A549 (cell line): Measurements from ENCODE around the gene CEBPA. TPM values are rescaled to one million over a fixed set of nuclear protein-coding genes. Genes with fewer than 3 reads are reported as not detected.

Source experiments
- ATAC-seq, 2 experiments: fragments of 200-7000 bp in 1 of 2; fragments of >200 bp in 1 of 2; cut with Nextera tagmentation in 1 of 2; cut with Tn5 transposase in 1 of 2; 3 replicates each; pipeline versions ENCODE4 v1.8.0 to v1.9.1; 2018 to 2020; ENCODE audit warnings: mild to moderate bottlenecking in 1 of 2, moderate library complexity in 1 of 2
- CTCF ChIA-PET: fragments of 300-600 bp; sonication (Branson Sonifier 250); formaldehyde crosslinking; extraction: SDS; loops from one replicate; lab custom pipeline; 2021; ENCODE audit warnings: antibody characterized with exemption, inconsistent platforms; lab: Yijun Ruan, JAX
- POLR2A ChIA-PET: fragments of 350-600 bp; formaldehyde crosslinking; extraction: SDS; loops from one replicate; lab custom pipeline; 2021; ENCODE audit warnings: antibody characterized with exemption, inconsistent platforms; lab: Yijun Ruan, JAX
- DNase-seq, 2 experiments: peaks; one replicate each; pipeline versions ENCODE4 v3.0.0 to v3.0.0-alpha.2; 2011 to 2016; ENCODE audit warnings: low read depth in 1 of 2, low spot score in 1 of 2
- FAIRE-seq: peaks from 2 replicates; lab custom pipeline; 2011; peaks lifted over from hg19 to GRCh38; lab: Jason Lieb, UNC
- H3K27ac ChIP-seq, 2 experiments: fragments of >200 bp; sonication (Bioruptor Twin); formaldehyde crosslinking; 3 replicates each; pipeline ENCODE4 v1.5.1; 2016 to 2017
- H3K4me1 ChIP-seq: fragments of >200 bp; sonication (Bioruptor Twin); formaldehyde crosslinking; 3 replicates; pipeline ENCODE4 v1.6.1; 2016
- H3K4me2 ChIP-seq: fragments of >200 bp; sonication (Bioruptor Twin); formaldehyde crosslinking; 3 replicates; pipeline ENCODE4 v1.6.1; 2016
- H3K4me3 ChIP-seq: fragments of >200 bp; sonication (Bioruptor Twin); formaldehyde crosslinking; 3 replicates; pipeline ENCODE4 v1.5.1; 2016
- H3K9me3 ChIP-seq: fragments of >200 bp; sonication (Bioruptor Twin); formaldehyde crosslinking; 3 replicates; pipeline ENCODE4 v1.6.1; 2016
- ATOH8 ChIP-seq: fragments of 250-450 bp; sonication (Bioruptor Pico); IDR thresholded peaks from 2 replicates; pipeline ENCODE4 v1.5.0; 2020; ENCODE audit warnings: low read depth, mild to moderate bottlenecking, moderate library complexity
- CBX8 ChIP-seq: fragments of 200-600 bp; sonication (generic); IDR thresholded peaks from 2 replicates; pipeline ENCODE4 v1.6.1; 2016
- CEBPB ChIP-seq, 2 experiments: fragments of >200 bp in 1 of 2; sonication (Bioruptor Twin) in 1 of 2; formaldehyde crosslinking in 1 of 2; IDR thresholded peaks; 2 replicates each; pipeline ENCODE4 v1.6.1; 2012 to 2016
- CTCF ChIP-seq: fragments of >200 bp; sonication (Bioruptor Twin); formaldehyde crosslinking; IDR thresholded peaks from 3 replicates; pipeline ENCODE4 v1.5.1; 2016
- E2F6 ChIP-seq: IDR thresholded peaks from 2 replicates; pipeline ENCODE4 v1.6.1; 2012; ENCODE audit warnings: low read depth, borderline replicate concordance
- ELK1 ChIP-seq: fragments of 150-350 bp; IDR thresholded peaks from 2 replicates; pipeline ENCODE4 v1.6.1; 2014; ENCODE audit warnings: low read depth, mild to moderate bottlenecking, low read length
- FOXS1 ChIP-seq: fragments of 250-450 bp; sonication (Bioruptor Pico); IDR thresholded peaks from 2 replicates; pipeline ENCODE4 v1.5.0; 2020; ENCODE audit warnings: mild to moderate bottlenecking, moderate library complexity
- HEYL ChIP-seq: fragments of 250-450 bp; sonication (Bioruptor Pico); IDR thresholded peaks from 2 replicates; pipeline ENCODE4 v1.8.0; 2021; ENCODE audit warnings: mild to moderate bottlenecking, moderate library complexity
- JUN ChIP-seq, 2 experiments: fragments of >200 bp; sonication (Bioruptor Twin); formaldehyde crosslinking; IDR thresholded peaks; 2 replicates in 1 of 2; 3 replicates in 1 of 2; pipeline ENCODE4 v1.6.1; 2016 to 2017
- JUNB ChIP-seq: fragments of >200 bp; sonication (Bioruptor Twin); formaldehyde crosslinking; IDR thresholded peaks from 2 replicates; pipeline ENCODE4 v1.6.1; 2016
- RARB ChIP-seq: fragments of 250-450 bp; sonication (Bioruptor Pico); IDR thresholded peaks from 2 replicates; pipeline ENCODE4 v1.8.0; 2021; ENCODE audit warnings: mild to moderate bottlenecking, moderate library complexity
- RNF2 ChIP-seq: fragments of 200-600 bp; sonication (generic); IDR thresholded peaks from 2 replicates; pipeline ENCODE4 v1.6.1; 2016; ENCODE audit warnings: low read depth, mild to moderate bottlenecking, antibody characterized with exemption, moderate library complexity, borderline replicate concordance
- SMC3 ChIP-seq: fragments of >200 bp; sonication (Bioruptor Twin); formaldehyde crosslinking; IDR thresholded peaks from 3 replicates; pipeline ENCODE4 v1.6.1; 2018; ENCODE audit warnings: inconsistent platforms
- WGBS: methylation state at CpG from one replicate; pipeline ENCODE4 v1.1.6; 2017; ENCODE audit errors: missing lambda C conversion rate; 5-methylcytosine and 5-hydroxymethylcytosine counted together
- polyA plus RNA-seq, 4 experiments: library from polyadenylated mRNA; depleted of rRNA in 3 of 4; stranded (reverse); fragments of >200 nt; fragmentation: RNase III in 1 of 4; extraction: RNeasy Plus Mini Kit Qiagen cat#74134 plus additional on column Dnase treatment in 1 of 4; gene quantifications; 2 replicates in 3 of 4; 3 replicates in 1 of 4; pipeline ENCODE4 v1.2.3, GENCODE V29; 2011 to 2017

Gene CEBPA
- polyA plus RNA-seq, 2 of the 4 experiments (the other 2 are of a cell fraction): 3.5 to 6.6 TPM

- TF ChIP-seq CTCF: no peak
Measured at GRCh38 chr19:33266974-33267484, 35.3 kb downstream of the CEBPA start (continued).

- DNase-seq (no peak), FAIRE-seq (no peak), ATAC-seq (no peak)
- WGBS: 77% methylated on average over 14 of the region's 14 CpGs
- Histone ChIP-seq H3K4me2 (no peak overlapping the region), H3K4me1 (no peaks in the 10 kb centered on the region), H3K9me3 (no peaks in the 10 kb centered on the region), H3K4me3 (no peak overlapping the region)
- ChIA-PET CTCF (interaction anchor here (0.6 to 6.3 kb wide), 10 partner anchors 9 to 513 kb away, joined by 3 to 44 read pairs (median 4); no protein-coding TSS in a partner anchor), POLR2A (interaction anchor here (1.2 kb wide), 1 partner anchor 38 kb away, joined by 4 read pairs; the partner anchor contains the start of gene CEBPA)
- TF ChIP-seq FOXS1 (CRISPR knock-in tag) (no peak), CTCF (no peak), CEBPB (IDR thresholded peaks at IDR 0.05) (no peak)
- TF ChIP-seq, all 56 proteins: peak for 0
- H3K27ac ChIP-seq: no peak overlapping the region
Measured at GRCh38 chr19:33264881-33265445, 37.4 kb downstream of the CEBPA start.

- POLR2A ChIA-PET: no interaction called here
- 74% methylated on average over 25 of the region's 25 CpGs for WGBS
Measured at GRCh38 chr19:33263325-33264023, 38.9 kb downstream of the CEBPA start.

GRCh38 chr19:33261511-33262189, 40.7 kb downstream of the CEBPA start:
- TF ChIP-seq E2F6 (no peak), RNF2 (no peak), RARB (CRISPR knock-in tag) (no peak), JUN (IDR thresholded peaks at IDR 0.05) (no peak), ELK1 (no peak), HEYL (CRISPR knock-in tag) (no peak), JUNB (no peak), FOXS1 (CRISPR knock-in tag) (no peak), SMC3 (no peak)
- Histone ChIP-seq H3K4me1 (no peaks in the 10 kb centered on the region), H3K9me3 (peaks cover 12% of the 10 kb centered on the region; the same call in 2 of the 3 replicates), H3K27ac (no peak overlapping the region), H3K4me2 (no peak overlapping the region), H3K4me3 (no peak overlapping the region)
- POLR2A ChIA-PET: no interaction called here
- ATAC-seq (peak; percentile 43 to 45; a peak in 5 of 6 replicates), FAIRE-seq (no peak), DNase-seq (no peak)
- WGBS: 56% methylated on average over 14 of the region's 14 CpGs
- CTCF ChIA-PET: interaction anchor here (0.8 to 11.5 kb wide), 11 partner anchors 9 to 510 kb away, joined by 3 to 105 read pairs (median 5); partner anchors contain the start of gene CEBPA

More at GRCh38 chr19:33263325-33264023, 38.9 kb downstream of the CEBPA start:
- ATAC-seq (no peak), DNase-seq (no peak), FAIRE-seq (no peak)
- Histone ChIP-seq H3K27ac (no peak overlapping the region), H3K4me1 (no peaks in the 10 kb centered on the region), H3K4me2 (no peak overlapping the region), H3K4me3 (no peak overlapping the region), H3K9me3 (peaks cover 4% of the 10 kb centered on the region; the same call in 2 of the 3 replicates)
- TF ChIP-seq E2F6: no peak
- no peak for TF ChIP-seq ATOH8 (CRISPR knock-in tag)
- no peak for TF ChIP-seq CBX8
- CTCF ChIA-PET: interaction anchor here (1.1 to 6.3 kb wide), 6 partner anchors 8 to 153 kb away, joined by 4 to 44 read pairs (median 21); no protein-coding TSS in a partner anchor
